ENCODE results near the gene CHN2.

GRCh38 chr7:29511851-29512250 is 317.3 kb downstream of the CHN2 start:
- no peak for TF ChIP-seq EZH2 (IDR thresholded peaks at IDR 0.05; ENCODE audit: low read depth)
- no peak for TF ChIP-seq CTCF (conservative IDR thresholded peaks at IDR 0.05)

Data from PC-9 (cell line).